ENCODE results near the gene SMG9. TPM values are rescaled to one million over a fixed set of nuclear protein-coding genes. Genes with fewer than 3 reads are reported as not detected.

Gene SMG9
- total RNA-seq, 4 donors from 2014 or later: 8.9 to 25.9 (median 17.9) TPM

- Histone ChIP-seq H3K27ac (no peak overlapping the region), H3K4me3 (no peak overlapping the region), H3K27me3 (peaks cover 29% of the 10 kb centered on the region), H3K9me3 (no peaks in the 10 kb centered on the region), H3K36me3 (no peaks in the 10 kb centered on the region), H3K4me1 (no peaks in the 10 kb centered on the region)
- TF ChIP-seq EP300 (IDR thresholded peaks at IDR 0.05): no peak
- no peak for TF ChIP-seq CTCF (IDR thresholded peaks at IDR 0.05)
- no peak for TF ChIP-seq POLR2A (IDR thresholded peaks at IDR 0.05)
- TF ChIP-seq POLR2AphosphoS5 (IDR thresholded peaks at IDR 0.05): no peak
- no peak for ATAC-seq
- WGBS, 2 donors (ENCODE audit: low coverage in 1 of 2): no CpG with 5 or more reads among the region's 60 CpGs
These were observed 36.0 kb downstream of the SMG9 start for GRCh38 chr19:43718627-43719377.

- Histone ChIP-seq H3K27me3 (peaks cover 36% of the 10 kb centered on the region), H3K4me3 (no peak within 1 kb of the TSS), H3K9me3 (no peaks in the 10 kb centered on the region), H3K27ac (no peak within 1 kb of the TSS), H3K4me1 (no peaks in the 10 kb centered on the region), H3K36me3 (no peaks in the 10 kb centered on the region)
- TF ChIP-seq EP300 (IDR thresholded peaks at IDR 0.05) (no peak), POLR2A (IDR thresholded peaks at IDR 0.05) (no peak), CTCF (IDR thresholded peaks at IDR 0.05) (no peak), POLR2AphosphoS5 (IDR thresholded peaks at IDR 0.05) (no peak)
- no peak for ATAC-seq
- WGBS, 2 donors (ENCODE audit: low coverage in 1 of 2): no CpG with 5 or more reads among the region's 4 CpGs
These were observed 39.0 kb downstream of the SMG9 start, which contains the start of gene IRGC for GRCh38 chr19:43715776-43716175. Gene IRGC, plus strand, starts transcription at chr19:43716076. Its CDS starts 2,483 bp downstream, at chr19:43718559.

- H3K27ac ChIP-seq: no peak overlapping the region
- no peaks in the 10 kb centered on the region for H3K36me3 ChIP-seq
- H3K4me3 ChIP-seq: no peak overlapping the region
- H3K4me1 ChIP-seq: no peaks in the 10 kb centered on the region
- 55 to 65% methylated on average over 2 to 3 of the region's 3 CpGs for WGBS, 2 donors (ENCODE audit: low coverage in 1 of 2)
- no peak for TF ChIP-seq POLR2AphosphoS5 (IDR thresholded peaks at IDR 0.05)
- TF ChIP-seq POLR2A (IDR thresholded peaks at IDR 0.05): no peak
- TF ChIP-seq EP300 (IDR thresholded peaks at IDR 0.05): no peak
- no peak for TF ChIP-seq CTCF (IDR thresholded peaks at IDR 0.05)
- H3K9me3 ChIP-seq: peaks cover 0 to 11% (median 2%) of the 10 kb centered on the region in 3 donors
- H3K27me3 ChIP-seq: peaks cover 33% of the 10 kb centered on the region
- no peak for ATAC-seq
These were observed 41.6 kb downstream of the SMG9 start for GRCh38 chr19:43713208-43713607.

GRCh38 chr19:43711751-43712355 is 42.9 kb downstream of the SMG9 start:
- 82 to 90% methylated on average over 4 to 6 of the region's 12 CpGs for WGBS, 2 donors (ENCODE audit: low coverage in 1 of 2)
- Histone ChIP-seq H3K4me3 (no peak overlapping the region), H3K27me3 (peaks cover 24% of the 10 kb centered on the region), H3K9me3 (peaks cover 0 to 11% (median 2%) of the 10 kb centered on the region in 3 donors), H3K36me3 (no peaks in the 10 kb centered on the region), H3K4me1 (no peaks in the 10 kb centered on the region), H3K27ac (no peak overlapping the region)
- TF ChIP-seq CTCF (IDR thresholded peaks at IDR 0.05): no peak
- no peak for TF ChIP-seq POLR2A (IDR thresholded peaks at IDR 0.05)
- TF ChIP-seq EP300 (IDR thresholded peaks at IDR 0.05): no peak
- no peak for TF ChIP-seq POLR2AphosphoS5 (IDR thresholded peaks at IDR 0.05)
- ATAC-seq: no peak
